Calu3 (cell line): Measurements from ENCODE around the gene PCED1B. TPM values are rescaled to one million over a fixed set of nuclear protein-coding genes. Genes with fewer than 3 reads are reported as not detected.

ENCODE experiments used
- BruUV-seq: library from RNA; stranded (reverse); fragments of 400-500 nt; replicated peaks from 2 replicates; lab custom pipeline; 2021; lab: Mats Ljungman, UMichigan
- CTCF ChIA-PET: fragments of 300-600 bp; sonication (Branson Sonifier 250); formaldehyde crosslinking; loops from one replicate; lab custom pipeline; 2022; ENCODE audit warnings: antibody characterized with exemption; lab: Charles Lee
- DNase-seq: peaks from one replicate; pipeline ENCODE4 v3.0.0; 2022
- H3K27ac Mint-ChIP-seq: one replicate; pipeline ENCODE4 v1.8.0; 2022; ENCODE audit warnings: mixed read lengths; ENCODE audit not compliant: unreplicated experiment
- H3K27me3 Mint-ChIP-seq: one replicate; pipeline ENCODE4 v1.8.0; 2022; ENCODE audit warnings: mixed read lengths; ENCODE audit not compliant: unreplicated experiment
- H3K36me3 Mint-ChIP-seq: one replicate; pipeline ENCODE4 v1.8.0; 2022; ENCODE audit warnings: mild to moderate bottlenecking, moderate library complexity, mixed read lengths; ENCODE audit not compliant: insufficient read depth, unreplicated experiment
- H3K4me1 Mint-ChIP-seq: one replicate; pipeline ENCODE4 v1.8.0; 2022; ENCODE audit warnings: mild to moderate bottlenecking, low read depth, mixed read lengths; ENCODE audit not compliant: unreplicated experiment
- H3K4me3 Mint-ChIP-seq: one replicate; pipeline ENCODE4 v1.8.0; 2022; ENCODE audit warnings: mild to moderate bottlenecking, low read depth, moderate library complexity, mixed read lengths; ENCODE audit not compliant: unreplicated experiment
- H3K9me3 Mint-ChIP-seq: one replicate; pipeline ENCODE4 v1.8.0; 2022; ENCODE audit warnings: low read depth, mixed read lengths; ENCODE audit not compliant: unreplicated experiment
- intact Hi-C: fragments of 100-400 bp; cut with micrococcal nuclease; formaldehyde crosslinking; loops from one replicate; pipeline ENCODE4 v1.10.0; 2022; ENCODE audit not compliant: unreplicated experiment
- total RNA-seq: library from RNA; stranded (reverse); gene quantifications from 2 replicates; pipeline ENCODE4 v1.2.3, GENCODE V29; 2022
- TF ChIP-seq, protein P1 (sequence below): fragments of 200-600 bp; IDR thresholded peaks from one replicate; pipeline ENCODE4 v1.8.0; 2022; ENCODE audit warnings: antibody characterized with exemption; ENCODE audit not compliant: unreplicated experiment

PCED1B gene
- total RNA-seq, 1 experiment from 2014 or later = 4.1 TPM

DNA sequence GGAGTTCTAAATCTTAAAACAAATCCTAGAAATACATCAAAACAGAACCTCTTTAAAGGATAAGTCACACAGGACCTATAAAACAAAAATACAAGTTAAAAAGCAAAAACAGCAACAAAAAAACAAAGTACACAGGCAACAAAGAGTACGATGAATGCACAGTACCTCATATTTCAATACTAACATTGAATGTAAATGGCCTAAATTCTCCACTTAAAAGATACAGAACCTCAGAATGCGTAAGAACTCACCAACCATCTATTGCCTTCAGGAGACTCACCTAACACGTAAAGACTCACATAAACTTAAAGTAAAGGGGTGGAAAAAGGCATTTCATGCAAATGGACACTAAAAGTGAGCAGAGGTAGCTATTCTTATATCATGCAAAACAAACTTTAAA is 172.5 kb downstream of the PCED1B start:
- no TSS peak for BruUV-seq
- intact Hi-C loops = no loop called here
- H3K27ac Mint-ChIP-seq = no peak overlapping the region
- DNase-seq = no peak
- H3K36me3 Mint-ChIP-seq = no peaks in the 10 kb centered on the region
- no peaks in the 10 kb centered on the region for H3K27me3 Mint-ChIP-seq
- TF ChIP-seq, protein P1, sequence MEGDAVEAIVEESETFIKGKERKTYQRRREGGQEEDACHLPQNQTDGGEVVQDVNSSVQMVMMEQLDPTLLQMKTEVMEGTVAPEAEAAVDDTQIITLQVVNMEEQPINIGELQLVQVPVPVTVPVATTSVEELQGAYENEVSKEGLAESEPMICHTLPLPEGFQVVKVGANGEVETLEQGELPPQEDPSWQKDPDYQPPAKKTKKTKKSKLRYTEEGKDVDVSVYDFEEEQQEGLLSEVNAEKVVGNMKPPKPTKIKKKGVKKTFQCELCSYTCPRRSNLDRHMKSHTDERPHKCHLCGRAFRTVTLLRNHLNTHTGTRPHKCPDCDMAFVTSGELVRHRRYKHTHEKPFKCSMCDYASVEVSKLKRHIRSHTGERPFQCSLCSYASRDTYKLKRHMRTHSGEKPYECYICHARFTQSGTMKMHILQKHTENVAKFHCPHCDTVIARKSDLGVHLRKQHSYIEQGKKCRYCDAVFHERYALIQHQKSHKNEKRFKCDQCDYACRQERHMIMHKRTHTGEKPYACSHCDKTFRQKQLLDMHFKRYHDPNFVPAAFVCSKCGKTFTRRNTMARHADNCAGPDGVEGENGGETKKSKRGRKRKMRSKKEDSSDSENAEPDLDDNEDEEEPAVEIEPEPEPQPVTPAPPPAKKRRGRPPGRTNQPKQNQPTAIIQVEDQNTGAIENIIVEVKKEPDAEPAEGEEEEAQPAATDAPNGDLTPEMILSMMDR = no peak
- CTCF ChIA-PET = no interaction called here
- peaks cover 35% of the 10 kb centered on the region for H3K4me1 Mint-ChIP-seq
- H3K9me3 Mint-ChIP-seq = peaks cover 4% of the 10 kb centered on the region
- no peak overlapping the region for H3K4me3 Mint-ChIP-seq

- H3K4me1 Mint-ChIP-seq = peaks cover 20% of the 10 kb centered on the region
- no peak overlapping the region for H3K4me3 Mint-ChIP-seq
- no peaks in the 10 kb centered on the region for H3K27me3 Mint-ChIP-seq
- DNase-seq = no peak
- intact Hi-C loops = no loop called here
- no TSS peak for BruUV-seq
- TF ChIP-seq, protein P1 = no peak
- CTCF ChIA-PET = no interaction called here
- no peaks in the 10 kb centered on the region for H3K36me3 Mint-ChIP-seq
- H3K9me3 Mint-ChIP-seq = peaks cover 2% of the 10 kb centered on the region
- H3K27ac Mint-ChIP-seq = no peak overlapping the region
Observed at GRCh38 chr12:47264951-47265350, 185.5 kb downstream of the PCED1B start.

DNA sequence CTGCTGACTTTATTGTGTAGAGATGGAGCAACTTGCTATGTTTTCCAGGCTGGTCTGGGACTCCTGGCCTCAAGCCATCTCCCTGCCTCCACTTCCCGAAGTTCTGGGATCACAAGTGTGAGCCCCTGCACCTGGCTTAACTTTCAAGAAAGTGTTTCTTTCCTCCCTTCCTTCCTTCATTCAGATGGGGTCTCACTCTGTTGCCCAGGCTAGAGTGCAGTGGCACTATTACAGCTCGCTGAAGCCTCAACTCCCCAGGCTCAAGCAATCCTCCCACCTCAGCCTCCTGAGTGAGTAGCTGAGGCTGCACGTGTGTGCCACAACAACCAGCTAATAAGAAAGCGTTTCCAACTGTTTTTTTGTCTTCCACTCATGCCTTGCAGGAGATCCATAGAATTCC is 186.0 kb downstream of the PCED1B start:
- CTCF ChIA-PET = no interaction called here
- Mint-ChIP-seq H3K4me3 (no peak overlapping the region), H3K9me3 (peaks cover 2% of the 10 kb centered on the region), H3K4me1 (peaks cover 17% of the 10 kb centered on the region), H3K27ac (no peak overlapping the region), H3K36me3 (no peaks in the 10 kb centered on the region), H3K27me3 (no peaks in the 10 kb centered on the region)
- no peak for DNase-seq
- no TSS peak for BruUV-seq
- TF ChIP-seq, protein P1 = no peak
- intact Hi-C loops = no loop called here

GRCh38 chr12:47267571-47267970 is 188.2 kb downstream of the PCED1B start:
- BruUV-seq = no TSS peak

More at GRCh38 chr12:47267571-47267970, 188.2 kb downstream of the PCED1B start:
- CTCF ChIA-PET = no interaction called here
- peak overlapping the region; percentile 33 for H3K27ac Mint-ChIP-seq
- TF ChIP-seq, protein P1 = no peak
- H3K36me3 Mint-ChIP-seq = peaks cover 9% of the 10 kb centered on the region
- DNase-seq = no peak
- intact Hi-C loops = no loop called here
- no peak overlapping the region for H3K4me3 Mint-ChIP-seq
- H3K4me1 Mint-ChIP-seq = peaks cover 39% of the 10 kb centered on the region
- peaks cover 2% of the 10 kb centered on the region for H3K9me3 Mint-ChIP-seq
- H3K27me3 Mint-ChIP-seq = no peaks in the 10 kb centered on the region
